Naive thymus-derived CD4-positive, alpha-beta T cell (primary cell): ENCODE measurements around the gene SSTR5. TPM values are rescaled to one million over a fixed set of nuclear protein-coding genes. Genes with fewer than 3 reads are reported as not detected.

ENCODE experiments used
- ATAC-seq: fragments of 150-1000 bp; cut with Tn5 transposase; 2 replicates; pipeline ENCODE4 v1.10.0; 2021; ENCODE audit warnings: mild to moderate bottlenecking, moderate library complexity
- CTCF ChIA-PET: fragments of 350-600 bp; sonication (Branson Sonifier 250); formaldehyde crosslinking; loops from one replicate; lab custom pipeline; 2021; ENCODE audit warnings: antibody characterized with exemption; lab: Charles Lee
- POLR2A ChIA-PET: fragments of 350-600 bp; sonication (Branson Sonifier 250); formaldehyde crosslinking; loops from one replicate; lab custom pipeline; 2021; ENCODE audit warnings: antibody characterized with exemption, inconsistent platforms; lab: Charles Lee
- DNase-seq, 9 donors: peaks; one replicate each; pipeline versions ENCODE4 v3.0.0 to v3.0.0-alpha.2; 2020 to 2022; ENCODE audit warnings: mixed read lengths in 1 of 9
- H3K27ac ChIP-seq: one replicate; pipeline ENCODE4 v1.7.0; 2013; ENCODE audit warnings: mild to moderate bottlenecking, low read depth, low read length, moderate library complexity
- H3K27me3 ChIP-seq, 2 donors: one replicate each; pipeline ENCODE4 v1.7.0; 2013; ENCODE audit warnings: low read length in 2 of 2, mild to moderate bottlenecking in 2 of 2, moderate library complexity in 2 of 2; ENCODE audit not compliant: control insufficient read depth in 2 of 2, insufficient read depth in 2 of 2
- H3K36me3 ChIP-seq, 3 experiments: 1 replicate in 2 of 3; 2 replicates in 1 of 3; pipeline ENCODE4 v1.7.0; 2013; ENCODE audit warnings: low read length in 3 of 3, mild to moderate bottlenecking in 3 of 3, moderate library complexity in 1 of 3; ENCODE audit not compliant: insufficient read depth in 3 of 3, control insufficient read depth in 2 of 3
- H3K4me1 ChIP-seq, 2 donors: one replicate each; pipeline ENCODE4 v1.7.0; 2013; ENCODE audit warnings: low read length in 2 of 2, mild to moderate bottlenecking in 2 of 2, moderate library complexity in 1 of 2; ENCODE audit not compliant: control insufficient read depth in 2 of 2, insufficient read depth in 2 of 2
- H3K4me3 ChIP-seq: 2 replicates; pipeline ENCODE4 v1.7.0; 2013; ENCODE audit warnings: mild to moderate bottlenecking, low read length
- H3K9me3 ChIP-seq, 3 experiments: 1 replicate in 2 of 3; 2 replicates in 1 of 3; pipeline ENCODE4 v1.7.0; 2013; ENCODE audit warnings: low read length in 3 of 3; ENCODE audit not compliant: control insufficient read depth in 2 of 3
- H3K27ac Mint-ChIP-seq, 9 donors: one replicate each; pipeline ENCODE4 v1.8.0; 2020 to 2022; ENCODE audit warnings: mixed read lengths in 9 of 9, mild to moderate bottlenecking in 8 of 9, moderate library complexity in 5 of 9, inconsistent platforms in 2 of 9
- H3K27me3 Mint-ChIP-seq, 5 donors: one replicate each; pipeline ENCODE4 v1.8.0; 2021 to 2022; ENCODE audit warnings: mixed read lengths in 5 of 5, mild to moderate bottlenecking in 1 of 5
- H3K36me3 Mint-ChIP-seq, 5 donors: one replicate each; pipeline ENCODE4 v1.8.0; 2020 to 2022; ENCODE audit warnings: mixed read lengths in 5 of 5, mild to moderate bottlenecking in 3 of 5, inconsistent platforms in 1 of 5
- H3K4me1 Mint-ChIP-seq, 7 donors: one replicate each; pipeline ENCODE4 v1.8.0; 2020 to 2022; ENCODE audit warnings: mixed read lengths in 7 of 7, mild to moderate bottlenecking in 3 of 7, inconsistent platforms in 1 of 7
- H3K4me3 Mint-ChIP-seq, 10 donors: one replicate each; pipeline ENCODE4 v1.8.0; 2020 to 2022; ENCODE audit warnings: mild to moderate bottlenecking in 10 of 10, mixed read lengths in 10 of 10, moderate library complexity in 6 of 10, inconsistent platforms in 2 of 10
- H3K9me3 Mint-ChIP-seq, 11 donors: one replicate each; pipeline ENCODE4 v1.8.0; 2020 to 2022; ENCODE audit warnings: mixed read lengths in 11 of 11, mild to moderate bottlenecking in 4 of 11, inconsistent platforms in 1 of 11, moderate library complexity in 1 of 11
- intact Hi-C, 2 donors: fragments of 100-400 bp; cut with micrococcal nuclease; formaldehyde crosslinking; loops; one replicate each; pipeline ENCODE4 v1.15.1; 2023
- polyA plus RNA-seq, 2 donors: library from polyadenylated mRNA; unstranded; fragments of 300-500 nt; fragmentation: Illumina TruSeq; gene quantifications; one replicate each; pipeline ENCODE4 v1.2.3, GENCODE V29; 2021
- total RNA-seq, 6 experiments: library from RNA in 5 of 6; stranded (reverse) in 5 of 6; gene quantifications; 1 replicate in 5 of 6; 2 replicates in 1 of 6; pipeline ENCODE4 v1.2.3 and lab custom pipeline; 2021 to 2026

SSTR5 gene
- total and polyA plus RNA-seq, 7 experiments from 2014 or later = not detected

DNA sequence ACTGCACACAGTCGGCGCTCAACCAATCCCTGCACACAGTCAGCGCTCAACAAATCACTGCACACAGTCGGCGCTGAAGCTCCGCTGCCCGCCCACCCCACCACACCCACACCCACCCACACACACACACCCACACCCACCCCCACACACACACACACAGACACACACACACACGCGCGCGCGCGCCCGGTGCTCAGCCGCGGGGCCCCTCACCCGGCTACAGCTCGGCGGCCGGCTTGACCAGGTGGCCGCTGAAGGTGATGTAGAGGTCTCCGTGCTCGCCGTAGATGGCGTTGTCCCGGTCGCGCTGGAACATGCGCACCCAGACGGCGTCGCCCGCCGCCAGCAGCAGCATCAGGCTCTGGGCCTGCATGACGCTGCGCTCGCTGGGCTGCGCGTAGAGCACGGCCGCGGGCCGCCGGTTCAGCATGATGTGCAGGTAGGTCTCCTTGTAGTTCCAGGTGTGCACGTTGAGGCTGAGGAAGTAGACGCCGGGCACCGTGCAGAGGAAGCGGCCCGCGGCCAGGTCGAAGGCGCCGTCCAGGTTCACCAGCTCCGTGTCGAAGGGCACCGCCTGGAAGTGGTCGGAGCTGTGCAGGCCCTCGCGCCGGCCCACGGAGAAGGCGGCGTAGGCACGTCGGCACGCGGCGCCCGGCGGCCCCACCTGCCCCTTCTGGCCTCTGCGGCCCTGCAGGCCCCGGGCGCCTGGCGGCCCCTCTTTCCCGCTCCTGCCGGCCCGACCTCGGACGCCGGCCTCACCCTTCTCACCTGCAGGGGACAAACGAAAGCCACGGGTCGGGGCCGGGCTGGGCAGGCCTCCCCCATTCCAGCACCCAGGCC is 21.0 kb downstream of the SSTR5 start:
- ATAC-seq = no peak

DNA sequence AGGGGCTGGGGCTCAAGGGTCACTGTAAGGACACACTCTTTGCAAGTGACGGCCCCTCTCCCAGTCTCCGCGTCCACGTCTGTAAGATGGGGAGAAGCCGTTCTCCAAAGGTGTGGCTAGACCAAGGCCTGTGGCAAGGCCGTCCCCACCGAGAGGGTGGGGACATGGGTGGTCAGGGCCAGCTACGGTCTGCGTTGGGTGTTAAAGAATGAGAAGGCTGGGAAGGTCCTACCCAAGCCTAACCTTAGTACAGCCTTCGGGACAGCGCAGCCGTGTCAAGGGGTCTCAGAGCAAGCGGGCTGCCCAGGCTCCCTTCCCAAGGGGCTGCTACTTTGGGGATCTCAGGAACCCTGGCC is 21.6 kb downstream of the SSTR5 start:
- H3K27me3 Mint-ChIP-seq = peaks cover 0 to 1% (median 0%) of the 10 kb centered on the region in 5 donors
- ChIA-PET POLR2A (no interaction called here), CTCF (no interaction called here)
- peaks cover 0 to 3% (median 0%) of the 10 kb centered on the region in 5 donors for H3K36me3 Mint-ChIP-seq
- H3K9me3 Mint-ChIP-seq = peaks cover 0 to 3% (median 0%) of the 10 kb centered on the region in 11 donors
- no peak overlapping the region for H3K27ac ChIP-seq
- intact Hi-C loops = no loop called here
- no peaks in the 10 kb centered on the region for H3K4me1 Mint-ChIP-seq
- H3K27ac Mint-ChIP-seq = no peak overlapping the region
- H3K9me3 ChIP-seq = no peaks in the 10 kb centered on the region
- no peaks in the 10 kb centered on the region for H3K4me1 ChIP-seq
- H3K36me3 ChIP-seq = no peaks in the 10 kb centered on the region
- no peak overlapping the region for H3K4me3 Mint-ChIP-seq
- DNase-seq = no peak
- H3K4me3 ChIP-seq = no peak overlapping the region
- H3K27me3 ChIP-seq = no peaks in the 10 kb centered on the region
- no peak for ATAC-seq

More for the DNA sequence above, 21.0 kb downstream of the SSTR5 start:
- Histone ChIP-seq H3K4me1 (no peaks in the 10 kb centered on the region), H3K27me3 (no peaks in the 10 kb centered on the region), H3K27ac (no peak overlapping the region), H3K36me3 (no peaks in the 10 kb centered on the region), H3K4me3 (no peak overlapping the region), H3K9me3 (no peaks in the 10 kb centered on the region)
- Mint-ChIP-seq H3K36me3 (peaks cover 0 to 3% (median 0%) of the 10 kb centered on the region in 5 donors), H3K4me1 (no peaks in the 10 kb centered on the region), H3K27ac (no peak overlapping the region), H3K9me3 (peaks cover 0 to 3% (median 0%) of the 10 kb centered on the region in 11 donors), H3K27me3 (no peaks in the 10 kb centered on the region), H3K4me3 (no peak overlapping the region)
- ChIA-PET POLR2A (no interaction called here), CTCF (no interaction called here)
- DNase-seq = peak in 4 of 9 donors; percentile 11 to 22 (median 16)
- intact Hi-C loops = no loop called here

DNA sequence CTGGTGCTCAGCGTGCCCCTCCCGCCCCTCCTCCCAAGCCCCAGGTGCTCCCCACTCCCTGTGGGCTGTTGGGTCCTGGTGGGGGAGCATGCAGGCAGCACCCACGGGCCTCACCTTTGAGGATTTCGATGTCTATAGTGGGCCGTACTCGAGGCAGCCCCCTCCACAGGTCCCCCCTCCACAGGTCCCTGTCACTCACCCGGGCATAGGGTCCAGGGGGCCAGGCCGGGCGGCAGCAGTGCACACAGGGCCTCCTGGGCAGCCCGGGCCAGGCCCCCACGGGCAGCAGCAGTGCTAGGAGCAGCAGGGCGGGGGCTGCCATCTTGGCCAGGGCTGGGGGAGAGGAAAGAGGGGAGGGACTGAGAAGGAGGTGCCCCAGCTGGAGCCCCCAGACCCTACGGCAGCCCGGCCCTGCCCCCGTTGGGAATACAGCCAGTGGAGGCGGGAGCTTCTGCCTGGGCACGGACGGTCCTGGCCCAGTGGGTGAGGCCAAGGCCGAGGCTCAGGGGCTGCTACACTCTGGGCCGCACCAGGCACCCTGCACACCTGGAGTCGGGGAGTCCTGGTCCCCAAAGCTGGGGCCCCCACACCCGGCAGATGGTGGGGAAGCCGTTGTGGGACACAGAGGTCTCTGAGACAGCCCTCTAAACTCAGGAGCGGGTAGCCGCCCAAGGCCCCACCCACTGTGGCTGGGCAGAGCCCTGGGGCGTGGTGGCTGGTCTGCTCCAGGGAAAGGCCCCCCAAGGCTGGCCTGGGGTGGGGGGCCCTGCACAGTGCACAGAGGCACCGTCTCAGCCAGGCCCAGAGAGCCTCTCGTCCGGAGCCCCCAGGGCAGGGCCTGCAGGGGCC is 22.3 kb downstream of the SSTR5 start:
- ATAC-seq (no peak), DNase-seq (no peak)
- H3K9me3 ChIP-seq = no peaks in the 10 kb centered on the region
- no peaks in the 10 kb centered on the region for H3K27me3 ChIP-seq
- intact Hi-C loops = no loop called here
- no peak overlapping the region for H3K4me3 Mint-ChIP-seq
- ChIA-PET CTCF (no interaction called here), POLR2A (no interaction called here)
- H3K27ac ChIP-seq = no peak overlapping the region
- no peaks in the 10 kb centered on the region for H3K4me1 Mint-ChIP-seq
- H3K4me1 ChIP-seq = no peaks in the 10 kb centered on the region
- peaks cover 0 to 4% (median 0%) of the 10 kb centered on the region in 5 donors for H3K27me3 Mint-ChIP-seq
- no peak overlapping the region for H3K4me3 ChIP-seq
- peaks cover 0 to 3% (median 0%) of the 10 kb centered on the region in 11 donors for H3K9me3 Mint-ChIP-seq
- H3K36me3 ChIP-seq = no peaks in the 10 kb centered on the region
- peaks cover 0 to 3% (median 0%) of the 10 kb centered on the region in 5 donors for H3K36me3 Mint-ChIP-seq
- H3K27ac Mint-ChIP-seq = no peak overlapping the region

DNA sequence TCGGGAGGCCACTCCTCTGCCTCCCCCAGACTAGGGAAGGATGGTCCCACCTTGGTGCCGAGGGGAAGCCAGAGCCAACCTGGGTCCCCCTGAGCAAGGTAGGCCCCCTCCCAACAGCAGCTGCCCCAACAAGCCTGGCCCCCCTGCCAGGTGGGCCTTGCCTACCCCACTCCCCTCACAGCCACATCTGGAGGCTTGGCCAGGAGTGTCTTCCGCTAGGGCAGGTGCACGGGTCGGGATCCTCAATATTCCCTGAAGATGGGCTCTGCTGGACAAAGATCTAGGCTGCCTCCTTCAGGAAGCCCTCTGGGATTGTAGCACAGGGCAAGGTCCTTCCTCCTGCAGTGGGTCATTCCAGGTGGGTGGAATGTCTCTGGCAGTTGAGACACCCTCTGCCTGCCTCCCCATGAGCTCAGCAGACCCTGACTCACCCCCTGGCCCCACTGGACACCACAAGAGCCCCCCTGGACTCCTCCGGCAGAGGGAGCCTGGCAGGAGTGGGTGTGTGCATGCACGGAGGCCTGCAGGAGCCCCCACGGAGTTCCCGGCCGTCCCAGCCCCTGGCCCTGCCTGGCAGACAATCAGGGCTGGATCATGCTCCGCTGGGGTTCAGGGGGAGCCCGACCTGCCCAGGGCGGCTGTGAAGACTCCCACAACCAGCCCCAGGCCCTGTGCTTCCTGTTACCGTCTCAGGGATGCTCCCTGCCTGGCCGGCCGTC is 23.1 kb downstream of the SSTR5 start:
- Histone ChIP-seq H3K4me1 (no peaks in the 10 kb centered on the region), H3K27me3 (no peaks in the 10 kb centered on the region), H3K4me3 (no peak overlapping the region), H3K36me3 (no peaks in the 10 kb centered on the region), H3K27ac (no peak overlapping the region), H3K9me3 (no peaks in the 10 kb centered on the region)
- Mint-ChIP-seq H3K36me3 (peaks cover 0 to 3% (median 0%) of the 10 kb centered on the region in 5 donors), H3K4me1 (no peaks in the 10 kb centered on the region), H3K27ac (no peak overlapping the region), H3K9me3 (peaks cover 0 to 3% (median 0%) of the 10 kb centered on the region in 11 donors), H3K27me3 (peaks cover 0 to 4% (median 0%) of the 10 kb centered on the region in 5 donors), H3K4me3 (no peak overlapping the region)
- DNase-seq (no peak), ATAC-seq (no peak)
- intact Hi-C loops = no loop called here
- CTCF ChIA-PET = no interaction called here
- POLR2A ChIA-PET = no interaction called here

DNA sequence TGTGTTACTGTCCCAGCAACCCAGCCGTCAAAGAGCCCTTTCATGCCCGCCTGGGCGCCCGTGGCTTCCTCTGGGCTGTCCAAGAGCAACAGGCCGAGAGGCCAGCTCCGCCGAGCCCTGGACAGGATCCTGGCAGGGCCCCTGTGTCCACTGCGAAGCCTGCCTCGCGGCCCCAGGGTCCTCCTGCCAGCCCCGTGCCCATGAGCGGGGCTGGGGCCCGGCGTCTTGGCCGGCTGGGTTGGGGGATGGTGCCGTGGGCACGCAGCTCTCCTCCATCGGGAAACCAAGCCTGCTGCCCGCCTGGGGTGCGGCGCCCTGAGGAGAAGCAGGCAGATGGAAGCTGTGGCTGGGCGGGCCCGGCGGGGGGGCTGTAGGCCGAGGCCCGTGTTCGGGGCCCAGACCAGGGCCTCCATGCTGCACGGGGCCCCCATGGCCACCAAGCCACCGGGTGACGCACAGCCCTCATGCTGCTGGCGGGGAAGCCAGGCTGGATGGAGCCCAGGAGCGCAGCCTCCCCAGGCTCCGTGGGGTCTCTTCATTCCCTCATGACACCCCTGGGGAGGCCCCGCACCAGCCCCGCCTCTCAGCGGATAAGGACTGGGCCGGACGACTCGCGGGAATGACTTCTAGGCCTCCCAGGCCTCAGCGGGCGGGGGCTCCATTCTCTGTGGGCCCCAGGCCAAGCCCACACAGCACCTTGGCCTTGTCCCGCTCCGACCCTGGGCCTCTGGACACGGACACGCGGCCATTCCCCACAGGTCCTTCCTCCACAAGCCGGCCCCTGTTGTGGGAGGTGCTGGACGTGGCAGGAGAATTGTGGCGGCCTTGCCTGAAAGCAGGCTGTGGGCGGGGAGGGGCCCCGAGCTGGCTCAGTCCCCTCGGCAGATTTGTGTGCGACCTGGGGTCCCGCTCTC is 23.9 kb downstream of the SSTR5 start, which contains the start of gene C1QTNF8:
TSS of gene C1QTNF8 (minus strand) at position 76 of the 914 bp plus-strand sequence. CDS start 1,322 bp downstream, outside the sequence.
- DNase-seq (no peak), ATAC-seq (no peak)
- Mint-ChIP-seq H3K4me1 (no peaks in the 10 kb centered on the region), H3K27me3 (peaks cover 0 to 4% (median 0%) of the 10 kb centered on the region in 5 donors), H3K4me3 (no peak within 1 kb of the TSS), H3K9me3 (peaks cover 0 to 3% (median 0%) of the 10 kb centered on the region in 11 donors), H3K36me3 (peaks cover 0 to 3% (median 0%) of the 10 kb centered on the region in 5 donors), H3K27ac (no peak within 1 kb of the TSS)
- Histone ChIP-seq H3K4me1 (no peaks in the 10 kb centered on the region), H3K36me3 (no peaks in the 10 kb centered on the region), H3K27ac (no peak within 1 kb of the TSS), H3K9me3 (no peaks in the 10 kb centered on the region), H3K4me3 (no peak within 1 kb of the TSS), H3K27me3 (no peaks in the 10 kb centered on the region)
- intact Hi-C loops = no loop called here
- ChIA-PET POLR2A (no interaction called here), CTCF (no interaction called here)
